PC-3 (cell line): ENCODE results near the gene RNF149.

ENCODE experiments used
- EZH2 ChIP-seq: fragments of 300-600 bp; sonication (generic); IDR thresholded peaks from one replicate; pipeline ENCODE4 v1.6.1; 2017; ENCODE audit warnings: antibody characterized with exemption, mild to moderate bottlenecking, low read length; ENCODE audit not compliant: unreplicated experiment
- EZH2phosphoT487 ChIP-seq: fragments of 300-600 bp; sonication (generic); IDR thresholded peaks from 2 replicates; pipeline ENCODE4 v1.6.1; 2018; ENCODE audit warnings: mild to moderate bottlenecking, antibody characterized with exemption, low read length, borderline replicate concordance
- TF ChIP-seq, protein P1 (sequence below): fragments of 300-600 bp; sonication (generic); conservative IDR thresholded peaks from 2 replicates; pipeline ENCODE4 v1.5.1; 2017; ENCODE audit warnings: antibody characterized with exemption, low read depth, mild to moderate bottlenecking, low read length

DNA sequence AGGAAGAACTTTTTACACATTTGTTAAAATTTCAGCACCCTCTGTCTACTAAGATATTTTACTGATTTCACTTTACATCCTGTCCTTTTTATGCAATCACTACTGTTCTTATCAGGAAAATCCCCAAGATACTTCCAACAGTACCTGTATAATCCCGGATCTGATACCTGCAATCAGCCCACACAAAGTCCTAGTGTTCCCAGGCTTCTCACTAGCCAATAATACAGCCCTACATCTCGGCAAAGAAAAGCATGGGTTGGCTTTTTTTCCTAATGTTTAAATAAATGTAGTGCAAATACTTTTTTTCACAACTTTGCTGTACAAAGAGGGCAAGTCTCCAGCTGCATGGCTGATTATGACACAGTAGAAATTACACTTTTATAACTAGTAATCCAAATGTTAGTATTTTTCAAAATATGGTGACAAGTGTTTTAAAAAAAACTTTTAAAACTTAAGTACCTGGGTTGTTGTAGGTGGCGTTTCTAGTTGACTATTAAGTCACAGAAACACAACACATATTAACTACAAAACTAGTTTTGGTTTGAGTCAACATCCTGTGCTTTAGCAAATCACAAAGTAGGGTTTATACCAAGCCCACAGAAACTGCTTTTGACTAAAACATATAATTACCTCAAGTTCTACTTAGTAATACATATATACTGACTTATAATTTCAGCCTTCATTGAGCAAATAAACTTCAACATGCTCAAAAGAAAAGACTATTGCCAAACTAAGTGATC lies 36.3 kb downstream of the RNF149 start:
- TF ChIP-seq, protein P1, sequence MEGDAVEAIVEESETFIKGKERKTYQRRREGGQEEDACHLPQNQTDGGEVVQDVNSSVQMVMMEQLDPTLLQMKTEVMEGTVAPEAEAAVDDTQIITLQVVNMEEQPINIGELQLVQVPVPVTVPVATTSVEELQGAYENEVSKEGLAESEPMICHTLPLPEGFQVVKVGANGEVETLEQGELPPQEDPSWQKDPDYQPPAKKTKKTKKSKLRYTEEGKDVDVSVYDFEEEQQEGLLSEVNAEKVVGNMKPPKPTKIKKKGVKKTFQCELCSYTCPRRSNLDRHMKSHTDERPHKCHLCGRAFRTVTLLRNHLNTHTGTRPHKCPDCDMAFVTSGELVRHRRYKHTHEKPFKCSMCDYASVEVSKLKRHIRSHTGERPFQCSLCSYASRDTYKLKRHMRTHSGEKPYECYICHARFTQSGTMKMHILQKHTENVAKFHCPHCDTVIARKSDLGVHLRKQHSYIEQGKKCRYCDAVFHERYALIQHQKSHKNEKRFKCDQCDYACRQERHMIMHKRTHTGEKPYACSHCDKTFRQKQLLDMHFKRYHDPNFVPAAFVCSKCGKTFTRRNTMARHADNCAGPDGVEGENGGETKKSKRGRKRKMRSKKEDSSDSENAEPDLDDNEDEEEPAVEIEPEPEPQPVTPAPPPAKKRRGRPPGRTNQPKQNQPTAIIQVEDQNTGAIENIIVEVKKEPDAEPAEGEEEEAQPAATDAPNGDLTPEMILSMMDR = no peak
- no peak for TF ChIP-seq EZH2phosphoT487
- TF ChIP-seq EZH2 = no peak
